Astrocyte of the spinal cord (primary cell): Measurements from ENCODE around the gene MYO7B.
A peak's percentile ranks its signal among the peaks of the same experiment; 100 is the strongest.

Experiments used
- DNase-seq: peaks from one replicate; pipeline ENCODE4 v3.0.0; 2011; ENCODE audit warnings: low read depth, low spot score
- H3K4me3 ChIP-seq: 2 replicates; pipeline ENCODE4 v1.5.1; 2011; ENCODE audit warnings: low read depth, mild to moderate bottlenecking, low read length, moderate library complexity
- in situ Hi-C: cut with HindIII; loops from 2 replicates; pipeline ENCODE4 v1.10.0; 2017; ENCODE audit warnings: low sequenced_read_pairs
- TF ChIP-seq, protein P1 (sequence below): IDR thresholded peaks from 2 replicates; pipeline ENCODE4 v1.5.1; 2012; ENCODE audit warnings: low read depth, mild to moderate bottlenecking, low read length, inconsistent platforms

MYO7B gene

GRCh38 chr2:127504552-127505430 lies 30.7 kb upstream of the MYO7B start:
- no peak overlapping the region for H3K4me3 ChIP-seq
- TF ChIP-seq, protein P1, sequence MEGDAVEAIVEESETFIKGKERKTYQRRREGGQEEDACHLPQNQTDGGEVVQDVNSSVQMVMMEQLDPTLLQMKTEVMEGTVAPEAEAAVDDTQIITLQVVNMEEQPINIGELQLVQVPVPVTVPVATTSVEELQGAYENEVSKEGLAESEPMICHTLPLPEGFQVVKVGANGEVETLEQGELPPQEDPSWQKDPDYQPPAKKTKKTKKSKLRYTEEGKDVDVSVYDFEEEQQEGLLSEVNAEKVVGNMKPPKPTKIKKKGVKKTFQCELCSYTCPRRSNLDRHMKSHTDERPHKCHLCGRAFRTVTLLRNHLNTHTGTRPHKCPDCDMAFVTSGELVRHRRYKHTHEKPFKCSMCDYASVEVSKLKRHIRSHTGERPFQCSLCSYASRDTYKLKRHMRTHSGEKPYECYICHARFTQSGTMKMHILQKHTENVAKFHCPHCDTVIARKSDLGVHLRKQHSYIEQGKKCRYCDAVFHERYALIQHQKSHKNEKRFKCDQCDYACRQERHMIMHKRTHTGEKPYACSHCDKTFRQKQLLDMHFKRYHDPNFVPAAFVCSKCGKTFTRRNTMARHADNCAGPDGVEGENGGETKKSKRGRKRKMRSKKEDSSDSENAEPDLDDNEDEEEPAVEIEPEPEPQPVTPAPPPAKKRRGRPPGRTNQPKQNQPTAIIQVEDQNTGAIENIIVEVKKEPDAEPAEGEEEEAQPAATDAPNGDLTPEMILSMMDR, result no peak
- no peak for DNase-seq
- in situ Hi-C loops, result no loop called here

GRCh38 chr2:127506510-127506909 lies 29.0 kb upstream of the MYO7B start:
- no peak for DNase-seq
- in situ Hi-C loops, result no loop called here
- TF ChIP-seq, protein P1, result no peak
- H3K4me3 ChIP-seq, result no peak overlapping the region

DNA sequence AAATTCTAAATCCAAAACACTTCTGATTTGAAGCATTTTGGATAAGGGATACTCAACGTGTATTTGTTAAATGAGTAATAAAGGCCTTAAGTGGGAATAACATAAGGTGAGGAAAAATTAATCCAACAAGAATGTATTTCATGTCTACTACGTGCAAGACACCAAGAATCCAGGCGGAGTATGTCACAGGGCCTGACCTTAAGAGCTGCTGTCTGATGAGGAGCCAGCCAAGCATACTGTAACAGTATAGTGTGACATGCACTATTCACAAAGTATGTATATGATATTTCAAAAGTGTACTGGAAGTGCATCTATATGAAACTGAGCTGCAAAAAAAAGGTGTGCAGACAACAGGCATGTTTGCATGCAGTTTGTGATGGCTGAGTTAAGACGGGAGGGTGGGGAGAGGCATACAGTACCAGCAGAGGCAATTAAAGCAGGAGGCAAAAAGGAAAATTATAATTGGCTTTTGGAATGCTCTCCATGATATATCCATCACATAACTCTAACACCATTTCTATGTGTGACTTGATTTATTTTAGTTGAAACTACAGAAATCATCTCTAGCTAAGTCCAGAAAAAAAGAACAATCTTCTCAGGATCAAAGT lies 27.4 kb upstream of the MYO7B start:
- DNase-seq, result peak; percentile 24
- H3K4me3 ChIP-seq, result no peak overlapping the region
- in situ Hi-C loops, result no loop called here
- TF ChIP-seq, protein P1, result no peak

GRCh38 chr2:127508631-127509034 lies 26.9 kb upstream of the MYO7B start:
- in situ Hi-C loops, result no loop called here
- DNase-seq, result peak; percentile 98

GRCh38 chr2:127510073-127510472 lies 25.4 kb upstream of the MYO7B start:
- TF ChIP-seq, protein P1, result no peak
- no peak for DNase-seq
- H3K4me3 ChIP-seq, result no peak overlapping the region
- in situ Hi-C loops, result no loop called here

More at GRCh38 chr2:127508631-127509034, 26.9 kb upstream of the MYO7B start:
- TF ChIP-seq, protein P1, result no peak
- no peak overlapping the region for H3K4me3 ChIP-seq

- H3K4me3 ChIP-seq, result no peak overlapping the region
- in situ Hi-C loops, result no loop called here
- TF ChIP-seq, protein P1, result no peak
- DNase-seq, result no peak
These were observed 24.3 kb upstream of the MYO7B start for GRCh38 chr2:127511090-127511695.
